ENCODE measurements around the gene WDR7.

DNA sequence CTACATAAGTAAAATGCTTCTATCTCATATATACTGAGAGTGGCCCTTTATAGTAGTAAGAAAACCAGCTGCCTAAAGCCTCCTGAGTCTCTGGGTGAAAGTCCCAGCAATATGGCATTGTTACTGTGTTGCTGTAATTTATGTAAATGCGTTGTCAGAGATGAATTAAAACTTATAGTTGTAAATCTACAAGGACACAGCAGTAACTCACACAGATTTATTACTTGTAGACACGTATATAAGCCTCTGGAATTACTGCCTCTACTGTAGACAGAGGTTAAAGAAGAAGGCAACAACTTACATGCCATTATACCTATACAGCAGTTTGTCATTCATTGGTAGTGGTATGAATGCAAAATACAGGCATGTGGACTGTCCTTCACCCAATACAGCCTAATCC is 326.6 kb downstream of the WDR7 start:
- TF ChIP-seq, protein P1, sequence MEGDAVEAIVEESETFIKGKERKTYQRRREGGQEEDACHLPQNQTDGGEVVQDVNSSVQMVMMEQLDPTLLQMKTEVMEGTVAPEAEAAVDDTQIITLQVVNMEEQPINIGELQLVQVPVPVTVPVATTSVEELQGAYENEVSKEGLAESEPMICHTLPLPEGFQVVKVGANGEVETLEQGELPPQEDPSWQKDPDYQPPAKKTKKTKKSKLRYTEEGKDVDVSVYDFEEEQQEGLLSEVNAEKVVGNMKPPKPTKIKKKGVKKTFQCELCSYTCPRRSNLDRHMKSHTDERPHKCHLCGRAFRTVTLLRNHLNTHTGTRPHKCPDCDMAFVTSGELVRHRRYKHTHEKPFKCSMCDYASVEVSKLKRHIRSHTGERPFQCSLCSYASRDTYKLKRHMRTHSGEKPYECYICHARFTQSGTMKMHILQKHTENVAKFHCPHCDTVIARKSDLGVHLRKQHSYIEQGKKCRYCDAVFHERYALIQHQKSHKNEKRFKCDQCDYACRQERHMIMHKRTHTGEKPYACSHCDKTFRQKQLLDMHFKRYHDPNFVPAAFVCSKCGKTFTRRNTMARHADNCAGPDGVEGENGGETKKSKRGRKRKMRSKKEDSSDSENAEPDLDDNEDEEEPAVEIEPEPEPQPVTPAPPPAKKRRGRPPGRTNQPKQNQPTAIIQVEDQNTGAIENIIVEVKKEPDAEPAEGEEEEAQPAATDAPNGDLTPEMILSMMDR (IDR thresholded peaks at IDR 0.05) = no peak
- TF ChIP-seq POLR2A (IDR thresholded peaks at IDR 0.05) = no peak
